SK-N-DZ (cell line): Measurements from ENCODE around the gene TNFRSF1A.
"Not testable (repeated sequence)": the region's sequence is repeated elsewhere in the genome, so short reads cannot be mapped to it uniquely, and the experiment has no call there.

Experiments
- DNase-seq: peaks from one replicate; pipeline ENCODE4 v3.0.0-alpha.2; 2015; ENCODE audit warnings: low spot score

TNFRSF1A gene

DNA sequence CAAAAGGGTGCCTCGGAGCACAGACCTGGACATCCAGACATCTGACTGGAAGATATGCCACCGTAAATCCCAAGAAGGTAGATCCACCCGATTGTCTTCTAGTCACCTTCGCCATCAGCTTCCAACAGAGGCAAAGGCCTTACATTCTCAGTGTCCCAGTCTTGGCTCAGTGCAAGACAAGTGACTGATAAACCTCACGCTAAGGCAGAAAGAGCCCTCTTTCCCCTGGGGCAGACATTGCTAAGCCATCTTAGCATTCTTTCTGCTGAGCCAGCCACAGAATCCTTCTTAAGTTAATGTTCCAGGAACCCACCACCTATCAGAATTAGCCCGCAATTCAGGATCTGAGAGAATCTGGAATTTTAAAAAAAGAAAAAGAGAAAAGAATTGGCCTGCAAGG lies 35.7 kb downstream of the TNFRSF1A start:
- DNase-seq: no peak

DNA sequence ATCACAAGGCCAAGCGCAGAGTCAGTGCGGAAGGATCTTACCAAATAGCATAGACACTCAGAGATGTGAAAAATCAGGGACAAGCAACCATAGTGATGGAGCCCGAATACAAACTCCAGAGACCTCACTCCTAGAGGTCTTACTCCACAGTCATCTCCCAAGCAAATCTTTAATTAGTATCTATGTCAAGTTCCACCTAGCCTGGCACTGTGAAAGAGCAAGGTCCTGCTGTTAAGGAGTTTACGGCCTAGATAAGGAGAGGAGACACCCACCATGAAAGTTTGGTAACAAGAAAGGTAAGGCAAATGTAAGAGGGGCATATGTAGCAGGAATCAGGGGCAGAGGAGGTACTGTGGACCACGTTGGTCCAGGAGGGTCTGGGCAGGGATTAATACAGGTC lies 38.8 kb downstream of the TNFRSF1A start:
- no peak for DNase-seq

DNA sequence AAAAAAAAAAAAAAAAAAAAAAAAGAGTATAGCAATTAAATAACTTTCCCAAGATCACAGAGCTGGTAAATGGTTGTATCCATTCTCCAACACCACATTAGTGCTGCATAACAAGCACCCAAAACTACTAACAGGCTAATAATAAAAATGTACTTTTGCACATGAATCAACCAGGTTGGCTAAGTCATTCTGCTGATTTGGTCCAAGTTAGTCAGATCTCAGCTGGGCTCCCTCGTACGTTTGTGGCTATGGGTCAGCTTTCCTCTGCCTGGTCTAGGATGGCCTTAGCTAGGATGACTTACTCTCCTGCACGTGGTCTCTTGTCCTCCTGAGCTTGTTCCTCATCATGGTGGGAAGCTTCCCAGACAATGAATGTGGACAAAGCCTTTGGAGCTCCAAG lies 39.3 kb downstream of the TNFRSF1A start:
- DNase-seq: no peak

DNA sequence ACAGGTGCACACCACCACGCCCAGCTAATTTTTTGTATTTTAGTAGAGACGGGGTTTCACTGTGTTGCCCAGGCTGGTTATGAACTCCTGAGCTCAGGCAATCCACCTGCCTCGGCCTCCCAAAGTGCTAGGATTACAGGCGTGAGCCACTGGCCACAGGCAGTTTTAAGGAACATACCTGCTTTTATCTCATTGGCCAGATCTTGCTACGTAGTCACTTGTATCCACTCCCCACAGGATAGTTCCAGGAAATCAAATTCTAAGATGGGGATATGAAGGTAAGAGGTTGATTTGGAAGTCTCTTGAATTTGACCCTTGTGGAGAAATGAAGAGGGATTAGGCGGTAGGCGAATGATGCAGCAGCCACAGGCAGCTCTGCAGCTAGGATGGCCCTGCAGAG lies 40.2 kb downstream of the TNFRSF1A start:
- no peak for DNase-seq

DNA sequence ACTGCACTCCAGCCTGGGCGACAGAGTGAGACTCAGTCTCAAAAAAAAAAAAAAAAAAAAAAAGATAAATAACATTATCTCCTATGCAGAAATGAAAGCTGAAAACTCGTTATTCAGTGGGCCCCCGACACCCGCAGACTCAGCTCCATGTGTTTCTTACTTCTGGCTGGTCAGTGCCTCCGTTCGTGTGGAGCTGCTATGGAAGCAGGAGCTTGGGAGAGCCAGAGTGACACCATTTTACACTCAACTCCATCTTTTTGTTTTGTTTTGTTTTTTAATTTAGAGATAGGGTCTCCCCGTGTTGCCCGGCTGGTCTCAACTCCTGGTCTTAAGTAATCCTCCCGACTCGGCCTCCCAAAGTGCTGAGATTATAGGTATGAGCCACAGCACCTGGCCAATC lies 44.7 kb downstream of the TNFRSF1A start:
- no peak for DNase-seq

DNA sequence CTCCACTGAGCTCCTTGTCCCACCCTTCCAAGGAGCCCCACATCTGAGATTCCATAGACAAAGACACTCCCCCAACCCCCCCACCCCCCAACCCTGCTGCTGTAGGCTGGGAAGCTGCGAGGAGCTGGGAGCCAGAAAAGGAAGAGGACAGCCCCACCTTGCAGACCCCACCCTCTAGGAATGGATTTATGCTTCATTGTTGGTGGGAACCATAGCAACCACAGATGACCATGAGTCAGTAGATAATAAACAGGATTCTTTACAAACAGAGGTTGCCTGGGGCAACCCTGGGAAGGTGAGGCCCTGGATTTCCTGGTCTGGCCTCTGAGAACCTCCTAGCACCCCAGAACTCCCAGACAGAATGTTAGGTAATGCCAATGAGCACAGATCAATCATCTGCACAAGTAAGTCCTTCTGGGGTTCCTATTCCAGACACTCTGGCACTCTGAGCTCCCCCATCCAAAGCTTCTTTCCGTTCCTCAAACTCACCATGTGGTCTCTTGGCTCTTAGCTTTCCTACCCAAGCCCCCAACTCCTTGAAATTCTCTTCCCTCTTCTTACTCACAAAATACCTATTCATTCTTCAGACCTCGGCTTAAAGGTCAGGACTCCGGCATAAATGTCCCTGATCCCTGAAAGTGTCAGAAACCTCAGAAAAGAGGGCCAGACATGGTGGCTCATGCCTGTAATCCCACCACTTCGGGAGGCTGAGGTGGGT lies 46.6 kb downstream of the TNFRSF1A start:
- no peak for DNase-seq

DNA sequence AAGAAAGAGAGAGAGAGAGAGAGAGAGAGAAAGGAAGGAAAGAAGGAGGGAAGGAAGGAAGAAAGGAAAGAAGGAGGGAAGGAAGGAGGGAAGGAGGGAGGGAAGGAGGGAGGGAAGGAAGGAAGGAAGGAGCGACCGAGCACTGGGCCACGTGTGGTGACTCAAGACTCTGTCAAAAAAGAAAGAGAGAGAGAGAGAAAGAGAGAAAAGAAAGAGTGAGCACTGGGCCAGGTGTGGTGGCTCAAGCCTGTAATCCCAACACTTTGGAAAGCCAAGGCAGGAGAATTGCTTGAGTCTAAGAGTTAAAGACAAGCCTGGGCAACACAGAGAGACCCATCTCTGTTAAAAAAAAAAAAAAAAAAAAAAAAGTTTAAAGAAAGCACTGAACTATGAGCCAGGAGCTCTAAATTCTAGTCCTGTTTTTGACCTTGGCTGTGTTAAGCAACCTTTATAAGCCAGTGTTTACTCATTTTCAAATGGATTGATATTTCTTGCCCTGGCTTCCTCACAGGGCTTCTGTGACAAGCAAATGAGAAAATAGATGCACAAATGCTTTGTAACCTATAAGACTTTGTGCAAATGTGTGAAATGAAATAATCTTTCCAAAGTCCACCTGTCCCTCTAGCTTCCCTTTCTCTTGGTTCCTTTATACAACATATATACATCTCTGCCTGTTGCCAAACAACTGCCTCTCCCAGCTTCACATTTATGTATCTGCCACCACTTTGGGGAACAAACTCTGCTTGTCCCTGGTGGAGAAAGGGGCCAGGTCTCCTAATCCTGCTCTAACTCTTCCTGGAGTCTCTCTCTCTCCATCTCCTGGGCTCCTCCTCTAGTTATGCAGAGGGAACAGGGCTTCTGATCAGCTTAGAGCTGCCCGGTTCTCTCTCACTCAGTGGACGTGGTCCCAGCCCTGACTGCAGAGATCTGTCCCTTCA lies 47.5 kb downstream of the TNFRSF1A start:
- no peak for DNase-seq

DNA sequence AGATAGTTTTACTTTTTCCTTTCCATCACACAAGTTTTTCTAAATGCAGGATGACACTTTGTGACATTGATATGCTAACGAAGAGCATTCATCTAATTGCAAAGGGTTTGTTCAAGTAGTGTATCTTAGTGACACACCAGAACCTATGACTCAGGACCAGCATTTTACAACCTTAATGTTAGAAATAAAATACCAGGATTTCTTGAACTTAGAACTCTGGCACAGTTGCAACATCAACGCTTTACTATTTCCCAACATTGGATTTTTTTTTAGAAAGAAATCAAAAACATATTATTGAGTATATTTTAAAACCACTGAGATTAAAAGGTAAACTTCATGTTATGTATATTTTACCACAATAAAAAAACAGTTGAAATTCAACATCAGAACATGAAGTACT lies 49.3 kb downstream of the TNFRSF1A start:
- no peak for DNase-seq

DNA sequence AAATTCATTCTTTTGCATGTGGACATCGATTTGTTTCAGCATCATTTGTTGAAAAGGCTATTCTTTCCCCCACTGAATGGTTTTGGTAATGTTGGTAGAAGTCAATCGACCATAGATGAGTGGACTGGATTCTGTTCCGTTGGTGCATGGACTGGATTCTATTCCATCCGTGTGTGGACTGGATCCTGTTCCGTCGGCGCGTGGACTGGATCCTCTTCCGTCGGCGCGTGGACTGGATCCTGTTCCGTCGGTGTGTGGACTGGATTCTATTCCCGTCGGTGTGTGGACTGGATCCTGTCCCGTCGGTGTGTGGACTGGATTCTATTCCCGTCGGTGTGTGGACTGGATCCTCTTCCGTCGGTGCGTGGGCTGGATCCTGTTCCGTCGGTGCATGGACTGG lies 52.0 kb downstream of the TNFRSF1A start:
- not testable (repeated sequence) for DNase-seq

DNA sequence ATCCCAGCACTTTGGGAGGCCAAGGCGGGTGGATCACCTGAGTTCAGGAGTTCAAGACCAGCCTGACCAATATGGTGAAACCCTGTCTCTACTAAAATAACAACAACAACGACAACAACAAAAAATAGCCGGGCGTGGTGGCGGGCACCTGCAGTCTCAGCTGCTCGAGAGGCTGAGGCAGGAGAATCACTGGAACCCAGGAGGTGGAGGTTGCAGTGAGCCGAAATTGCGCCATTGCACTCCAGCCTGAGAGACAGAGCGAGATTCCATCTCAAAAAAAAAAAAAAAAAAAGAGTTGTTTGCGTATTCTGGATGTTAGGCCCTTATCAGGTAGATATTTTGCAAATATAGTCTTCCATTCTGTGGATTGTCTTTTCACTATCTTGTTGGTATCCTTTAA lies 52.8 kb downstream of the TNFRSF1A start:
- not testable (repeated sequence) for DNase-seq

DNA sequence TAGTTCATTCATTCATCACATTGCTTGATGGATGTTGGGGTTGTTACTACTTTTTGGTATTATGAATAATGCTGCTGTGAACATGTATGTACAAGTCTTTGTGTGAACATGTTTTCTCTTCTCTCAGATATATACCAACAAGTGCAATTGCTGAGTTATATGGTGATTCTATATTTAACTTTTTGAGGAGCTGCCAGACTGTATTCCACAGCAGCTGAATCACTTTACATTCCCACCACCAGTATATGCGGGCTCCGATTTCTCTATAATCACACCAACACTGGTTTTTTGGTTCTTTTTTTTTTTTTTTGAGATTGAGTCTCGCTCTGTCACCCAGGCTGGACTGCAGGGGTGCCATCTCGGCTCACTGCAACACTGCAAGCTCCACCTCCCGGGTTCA lies 53.6 kb downstream of the TNFRSF1A start:
- no peak for DNase-seq

DNA sequence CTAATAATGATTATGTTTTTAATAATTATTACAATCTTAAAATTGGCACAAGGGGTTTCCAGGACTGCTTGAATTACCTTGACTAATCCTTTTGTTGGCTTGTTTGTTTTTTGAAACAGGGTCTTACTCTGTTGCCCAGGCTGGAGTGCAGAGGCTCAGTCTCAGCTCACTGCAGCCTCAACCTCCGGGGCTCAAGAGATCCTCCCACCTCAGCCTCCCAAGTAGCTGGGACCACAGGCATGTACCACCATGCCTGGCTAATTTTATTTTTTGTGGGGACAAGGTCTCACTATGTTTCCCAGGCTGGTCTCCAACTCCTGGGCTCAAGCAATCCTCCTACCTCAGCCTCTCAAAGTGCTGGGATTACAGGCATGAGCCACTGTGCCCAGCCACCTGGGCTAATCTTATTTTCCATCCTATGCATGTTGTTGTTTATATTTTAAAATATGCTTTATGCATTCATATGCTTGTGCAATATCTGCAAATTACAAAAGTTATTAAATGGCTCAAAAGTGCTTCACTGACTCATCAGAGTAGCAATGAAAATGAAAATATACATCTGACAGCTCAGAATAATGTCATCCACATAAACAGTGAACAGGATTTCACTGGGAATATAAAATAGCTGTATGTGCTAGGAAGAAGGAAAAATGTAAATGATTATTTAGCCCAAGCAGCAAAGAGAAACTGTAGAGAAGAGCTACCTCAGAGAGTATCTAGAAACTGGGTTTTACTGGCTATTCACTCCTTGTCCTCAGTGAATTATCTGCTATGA lies 56.2 kb downstream of the TNFRSF1A start:
- DNase-seq: no peak

DNA sequence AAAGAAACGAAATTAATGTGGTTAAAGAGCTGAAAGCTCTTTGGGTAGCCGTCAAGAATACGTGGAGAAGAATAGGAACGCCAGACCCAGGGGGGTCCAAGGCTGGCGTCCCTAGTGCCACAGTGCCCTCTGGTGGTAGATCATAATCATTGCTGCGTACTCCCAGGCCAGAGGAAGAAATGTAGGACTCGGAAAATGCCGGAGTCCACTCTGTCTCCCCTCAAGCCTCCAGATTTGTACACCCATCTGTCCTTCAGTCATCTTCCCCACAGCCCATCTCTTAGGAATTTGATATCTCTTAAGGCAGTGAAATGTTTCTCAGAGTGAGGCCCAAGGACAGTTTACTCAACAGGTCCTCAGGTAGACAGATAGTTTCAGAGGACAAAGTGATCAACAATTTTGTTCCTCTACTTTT lies 56.8 kb downstream of the TNFRSF1A start:
- DNase-seq: peak; percentile 84

DNA sequence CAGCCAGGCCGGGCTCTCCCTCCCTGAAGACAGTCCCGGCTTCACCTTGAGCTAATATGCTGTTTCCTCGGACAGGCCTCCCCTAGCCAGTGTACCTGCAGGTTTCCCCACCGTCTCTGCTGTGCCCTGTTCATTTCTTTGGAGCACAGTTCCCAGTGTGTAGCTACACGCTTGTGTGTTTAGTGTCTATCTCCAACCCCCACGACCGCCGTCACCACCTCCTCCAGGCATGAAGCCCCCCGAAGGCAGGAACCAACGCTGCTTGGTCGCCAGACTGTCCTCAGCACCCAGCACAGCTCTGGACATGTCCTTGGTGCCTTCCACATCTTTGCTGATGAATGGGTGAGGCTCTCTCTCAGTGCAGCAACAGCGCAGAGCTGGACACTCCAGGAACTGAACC lies 57.6 kb downstream of the TNFRSF1A start:
- DNase-seq: peak; percentile 22

DNA sequence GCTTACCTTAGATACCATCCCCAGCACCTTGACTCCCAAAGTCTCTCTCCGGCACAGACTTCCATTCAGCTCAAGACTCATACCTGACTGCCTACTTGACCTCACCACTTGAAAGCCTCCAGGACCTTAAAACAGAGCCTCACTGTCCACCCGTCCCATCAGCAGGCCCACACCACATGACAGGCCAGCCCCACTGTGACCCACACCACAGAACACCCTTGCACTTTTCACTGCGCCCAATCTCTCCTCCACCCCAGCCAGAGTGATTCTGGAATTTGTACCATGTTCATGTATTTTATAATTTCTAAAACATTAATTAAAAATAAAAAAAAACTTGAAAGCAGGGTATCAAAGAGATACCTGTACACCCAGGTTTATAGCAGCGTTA lies 59.4 kb downstream of the TNFRSF1A start:
- no peak for DNase-seq

DNA sequence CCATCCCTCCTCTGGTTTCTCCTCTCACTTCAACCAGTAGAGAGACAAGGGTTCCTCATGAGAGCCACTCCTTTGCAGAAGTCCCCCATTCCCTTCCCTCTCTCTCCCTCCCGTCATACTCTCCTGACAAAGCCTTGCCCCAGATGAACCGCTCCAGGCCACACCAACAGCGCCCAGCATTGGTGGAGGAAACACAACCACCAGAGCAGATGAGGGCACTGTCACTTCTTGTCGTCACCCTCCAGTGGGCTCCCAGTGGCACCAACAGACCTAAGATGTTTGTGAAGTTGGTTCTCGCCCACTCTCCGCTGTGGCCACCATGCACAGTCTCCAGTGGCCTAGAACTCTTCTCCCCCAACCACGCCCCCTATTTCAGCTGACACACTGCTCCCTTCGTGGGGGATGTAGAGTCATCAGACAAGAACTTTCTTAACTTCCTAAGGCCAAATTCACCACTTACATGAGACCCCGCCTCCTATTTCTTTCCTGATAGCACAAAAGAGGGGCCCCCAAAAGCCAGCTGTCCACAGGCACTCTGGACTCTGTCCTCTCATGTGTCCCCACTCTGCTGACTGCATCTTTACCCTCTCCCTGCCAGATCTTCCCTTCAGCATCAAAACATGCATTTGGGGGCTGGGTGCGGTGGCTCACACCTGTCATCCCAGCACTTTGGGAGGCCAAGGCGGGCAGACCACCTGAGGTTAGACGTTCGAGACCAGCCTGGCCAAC lies 60.6 kb downstream of the TNFRSF1A start:
- DNase-seq: no peak

DNA sequence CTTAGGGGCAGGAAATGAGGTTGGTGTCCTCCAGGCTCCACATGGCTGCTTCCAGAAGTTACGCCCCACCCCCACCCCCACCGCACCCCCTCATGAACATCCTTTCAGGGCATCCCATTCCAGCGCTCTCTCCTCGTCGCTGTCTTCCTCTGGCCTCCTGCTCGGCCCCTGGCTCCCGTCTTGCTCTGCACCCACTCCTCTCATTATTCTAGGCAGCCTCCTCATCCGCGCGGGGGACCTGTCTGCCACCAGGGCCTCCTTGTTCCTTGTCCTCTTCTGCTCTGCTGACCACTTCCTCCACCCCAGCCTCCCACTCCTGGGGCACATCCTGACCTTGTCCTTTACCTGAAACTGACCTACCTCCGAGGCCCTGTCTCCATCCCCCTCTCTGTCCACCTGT lies 61.2 kb downstream of the TNFRSF1A start:
- DNase-seq: no peak

DNA sequence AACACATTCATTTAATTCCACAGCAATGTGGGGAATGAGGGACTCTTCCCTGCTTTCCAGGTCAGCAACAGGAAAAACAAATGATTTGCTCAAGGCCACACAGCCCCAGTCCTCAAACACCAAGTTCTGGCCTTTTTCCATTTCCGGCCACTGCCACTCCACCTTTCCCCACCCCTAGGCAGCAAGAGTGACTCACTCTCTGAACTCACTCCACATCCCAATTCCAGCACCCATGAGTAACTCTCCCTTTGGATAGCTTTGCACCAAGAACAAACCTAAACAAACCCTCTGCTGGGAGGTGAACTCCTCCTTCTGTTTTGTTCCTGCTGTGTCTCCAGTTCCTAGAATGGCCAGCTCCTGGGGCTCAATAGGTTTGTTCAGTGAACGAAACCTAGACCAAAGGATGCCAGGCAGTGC lies 61.8 kb downstream of the TNFRSF1A start:
- no peak for DNase-seq

DNA sequence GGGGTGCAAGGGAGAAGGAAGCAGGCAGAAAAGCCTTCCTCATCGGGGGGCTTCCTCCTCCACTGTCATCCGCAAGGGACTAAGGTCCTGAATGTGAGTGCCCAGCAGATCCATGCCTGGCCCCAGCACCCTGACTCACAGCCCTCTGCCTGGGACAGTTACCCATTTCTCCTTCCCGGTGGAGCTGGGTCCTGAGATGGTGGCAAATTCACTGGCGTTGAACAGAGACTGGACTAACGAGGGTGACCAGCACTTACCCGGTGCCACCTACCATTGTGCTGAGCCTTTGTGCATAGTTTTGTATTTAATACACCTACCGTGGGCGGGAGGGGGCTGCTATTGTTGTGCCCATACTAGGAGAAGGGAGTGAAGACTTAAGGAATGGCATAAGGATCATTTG lies 62.2 kb downstream of the TNFRSF1A start:
- DNase-seq: no peak

DNA sequence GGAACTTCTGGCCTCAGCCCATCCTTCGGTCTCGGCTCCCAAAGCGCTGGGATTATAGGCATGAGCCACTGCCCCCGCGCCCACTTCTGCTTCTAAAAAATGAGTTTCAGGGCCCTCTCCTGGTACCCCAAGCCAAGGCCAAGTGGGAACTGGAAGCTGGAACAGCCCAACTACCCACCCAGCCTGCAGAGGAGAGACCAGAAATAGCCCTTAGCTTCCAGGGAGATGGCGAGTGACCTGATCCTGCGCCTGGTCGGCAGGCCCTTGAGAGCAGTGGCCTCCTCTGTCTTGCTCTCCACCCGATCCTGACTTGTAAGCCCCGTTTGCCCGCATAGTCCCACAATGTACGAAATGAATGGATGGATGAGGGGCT lies 62.6 kb downstream of the TNFRSF1A start:
- DNase-seq: no peak
